ENCODE results near the gene APBA2.

The APBA2 gene

GRCh38 chr15:28942046-28942445 lies 56.3 kb downstream of the APBA2 start:
- DNase-seq = peak; percentile 56

GRCh38 chr15:28942571-28942970 lies 56.8 kb downstream of the APBA2 start:
- peak; percentile 50 for DNase-seq

- DNase-seq = no peak
These were observed 57.4 kb downstream of the APBA2 start for GRCh38 chr15:28943146-28943545.

- peak; percentile 49 for DNase-seq
These were observed 57.9 kb downstream of the APBA2 start for GRCh38 chr15:28943611-28944230.

- DNase-seq = peak; percentile 34
These were observed 58.5 kb downstream of the APBA2 start for GRCh38 chr15:28944286-28944685.

- peak; percentile 40 for DNase-seq
These were observed 59.0 kb downstream of the APBA2 start for GRCh38 chr15:28944696-28945300.

GRCh38 chr15:28945626-28946230 lies 60.0 kb downstream of the APBA2 start:
- peak; percentile 46 for DNase-seq

GRCh38 chr15:28946803-28947202 lies 61.0 kb downstream of the APBA2 start:
- no peak for DNase-seq

- peak; percentile 45 for DNase-seq
These were observed 61.5 kb downstream of the APBA2 start for GRCh38 chr15:28947221-28947674.

- DNase-seq = peak; percentile 38
These were observed 62.3 kb downstream of the APBA2 start for GRCh38 chr15:28948036-28948435.

GRCh38 chr15:28950916-28951315 lies 65.1 kb downstream of the APBA2 start:
- DNase-seq = no peak

- peak; percentile 17 for DNase-seq
These were observed 67.1 kb downstream of the APBA2 start for GRCh38 chr15:28952666-28953491.

- DNase-seq = peak; percentile 35
These were observed 67.9 kb downstream of the APBA2 start for GRCh38 chr15:28953573-28954195.

GRCh38 chr15:28954466-28955159 lies 68.8 kb downstream of the APBA2 start:
- DNase-seq = peak; percentile 53

GRCh38 chr15:28955160-28955992 lies 69.6 kb downstream of the APBA2 start:
- DNase-seq = peak; percentile 55

GRCh38 chr15:28955993-28956421 lies 70.2 kb downstream of the APBA2 start:
- peak; percentile 43 for DNase-seq

- peak; percentile 20 for DNase-seq
These were observed 70.7 kb downstream of the APBA2 start for GRCh38 chr15:28956491-28956890.

- DNase-seq = peak; percentile 43
These were observed 72.1 kb downstream of the APBA2 start for GRCh38 chr15:28957606-28958498.

- DNase-seq = peak; percentile 13
These were observed 73.6 kb downstream of the APBA2 start for GRCh38 chr15:28959326-28959725.

- DNase-seq = peak; percentile 26
These were observed 75.2 kb downstream of the APBA2 start for GRCh38 chr15:28960979-28961378.
